Measurements from ENCODE around the gene MEIOB.

DNA sequence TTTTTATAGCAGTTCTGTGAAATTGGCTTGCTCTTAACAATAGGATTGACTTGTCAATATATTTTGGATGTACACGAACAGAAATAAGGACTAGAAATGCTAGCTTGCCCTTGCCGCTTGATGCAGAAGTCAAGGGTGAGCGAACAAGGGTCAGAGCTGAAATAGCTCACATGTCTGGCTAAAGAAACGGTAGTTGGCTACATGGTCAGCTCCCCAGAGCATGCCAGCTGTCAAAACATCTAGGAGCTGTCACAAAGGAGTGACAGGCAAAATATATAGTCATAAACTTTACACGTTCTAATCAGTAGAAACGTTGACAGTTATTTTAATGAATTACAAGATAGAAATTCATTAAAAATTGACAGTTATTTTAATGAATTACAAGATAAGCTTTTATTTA, 2.9 kb upstream of the MEIOB start:
- TF ChIP-seq, protein P1, sequence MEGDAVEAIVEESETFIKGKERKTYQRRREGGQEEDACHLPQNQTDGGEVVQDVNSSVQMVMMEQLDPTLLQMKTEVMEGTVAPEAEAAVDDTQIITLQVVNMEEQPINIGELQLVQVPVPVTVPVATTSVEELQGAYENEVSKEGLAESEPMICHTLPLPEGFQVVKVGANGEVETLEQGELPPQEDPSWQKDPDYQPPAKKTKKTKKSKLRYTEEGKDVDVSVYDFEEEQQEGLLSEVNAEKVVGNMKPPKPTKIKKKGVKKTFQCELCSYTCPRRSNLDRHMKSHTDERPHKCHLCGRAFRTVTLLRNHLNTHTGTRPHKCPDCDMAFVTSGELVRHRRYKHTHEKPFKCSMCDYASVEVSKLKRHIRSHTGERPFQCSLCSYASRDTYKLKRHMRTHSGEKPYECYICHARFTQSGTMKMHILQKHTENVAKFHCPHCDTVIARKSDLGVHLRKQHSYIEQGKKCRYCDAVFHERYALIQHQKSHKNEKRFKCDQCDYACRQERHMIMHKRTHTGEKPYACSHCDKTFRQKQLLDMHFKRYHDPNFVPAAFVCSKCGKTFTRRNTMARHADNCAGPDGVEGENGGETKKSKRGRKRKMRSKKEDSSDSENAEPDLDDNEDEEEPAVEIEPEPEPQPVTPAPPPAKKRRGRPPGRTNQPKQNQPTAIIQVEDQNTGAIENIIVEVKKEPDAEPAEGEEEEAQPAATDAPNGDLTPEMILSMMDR (conservative IDR thresholded peaks at IDR 0.05): no peak
- TF ChIP-seq EZH2 (IDR thresholded peaks at IDR 0.05; ENCODE audit: low read depth): no peak
